Parathyroid adenoma (tissue), 2 donors: ENCODE results near the gene SYPL1.

Experiments
- H2AFZ ChIP-seq: fragments of 300-600 bp; sonication (generic); one replicate; pipeline ENCODE4 v1.7.0; 2017; ENCODE audit warnings: antibody characterized with exemption, mild to moderate bottlenecking
- H3K27ac ChIP-seq: fragments of 300-600 bp; sonication (generic); one replicate; pipeline ENCODE4 v1.7.0; 2017
- H3K27me3 ChIP-seq: fragments of 300-600 bp; sonication (generic); one replicate; pipeline ENCODE4 v1.7.0; 2017; ENCODE audit warnings: low read length; ENCODE audit not compliant: control insufficient read depth, insufficient read depth
- H3K36me3 ChIP-seq: fragments of 300-600 bp; sonication (generic); one replicate; pipeline ENCODE4 v1.7.0; 2017; ENCODE audit warnings: low read length; ENCODE audit not compliant: control insufficient read depth, insufficient read depth
- H3K4me1 ChIP-seq: fragments of 300-600 bp; sonication (generic); one replicate; pipeline ENCODE4 v1.7.0; 2017; ENCODE audit warnings: control low read depth
- H3K4me2 ChIP-seq: fragments of 300-600 bp; sonication (generic); one replicate; pipeline ENCODE4 v1.7.0; 2017; ENCODE audit warnings: low read length
- H3K4me3 ChIP-seq: fragments of 300-600 bp; sonication (generic); one replicate; pipeline ENCODE4 v1.7.0; 2017; ENCODE audit warnings: low read depth, low read length
- H3K79me2 ChIP-seq: fragments of 300-600 bp; sonication (generic); one replicate; pipeline ENCODE4 v1.7.0; 2017; ENCODE audit warnings: control low read depth
- H3K9ac ChIP-seq: fragments of 300-600 bp; sonication (generic); one replicate; pipeline ENCODE4 v1.7.0; 2017; ENCODE audit warnings: mild to moderate bottlenecking
- H3K9me3 ChIP-seq: fragments of 300-600 bp; sonication (generic); one replicate; pipeline ENCODE4 v1.7.0; 2017; ENCODE audit warnings: low read length; ENCODE audit not compliant: control insufficient read depth
- CTCF ChIP-seq: fragments of 300-600 bp; sonication (generic); IDR thresholded peaks from one replicate; pipeline ENCODE4 v1.7.0; 2017; ENCODE audit warnings: antibody characterized with exemption, mild to moderate bottlenecking
- donor health status: primary hyperparathyroidism.

SYPL1 gene

GRCh38 chr7:106108991-106109390 lies 3.1 kb downstream of the SYPL1 start:
- peak overlapping the region; percentile 74 for H3K4me2 ChIP-seq
- peaks cover 48% of the 10 kb centered on the region for H3K79me2 ChIP-seq
- H3K36me3 ChIP-seq = no peaks in the 10 kb centered on the region
- peaks cover 5% of the 10 kb centered on the region for H3K4me1 ChIP-seq
- no peaks in the 10 kb centered on the region for H3K27me3 ChIP-seq
- H3K27ac ChIP-seq = no peak overlapping the region
- no peak overlapping the region for H2AFZ ChIP-seq
- H3K9me3 ChIP-seq = no peaks in the 10 kb centered on the region
- peak overlapping the region; percentile 28 for H3K4me3 ChIP-seq
- no peak overlapping the region for H3K9ac ChIP-seq
- no peak for TF ChIP-seq CTCF

- Histone ChIP-seq H3K27ac (no peak overlapping the region), H3K4me1 (peaks cover 12% of the 10 kb centered on the region), H3K9me3 (no peaks in the 10 kb centered on the region), H3K79me2 (peaks cover 52% of the 10 kb centered on the region), H3K4me3 (no peak overlapping the region), H2AFZ (no peak overlapping the region), H3K27me3 (no peaks in the 10 kb centered on the region), H3K4me2 (no peak overlapping the region), H3K36me3 (no peaks in the 10 kb centered on the region), H3K9ac (no peak overlapping the region)
- no peak for TF ChIP-seq CTCF
Measured at GRCh38 chr7:106104721-106105260, 7.3 kb downstream of the SYPL1 start.

- Histone ChIP-seq H3K4me1 (peaks cover 6% of the 10 kb centered on the region), H3K27me3 (no peaks in the 10 kb centered on the region), H3K36me3 (no peaks in the 10 kb centered on the region), H3K4me2 (no peak overlapping the region), H3K9me3 (no peaks in the 10 kb centered on the region), H3K9ac (no peak overlapping the region), H2AFZ (no peak overlapping the region), H3K27ac (no peak overlapping the region), H3K4me3 (no peak overlapping the region), H3K79me2 (peaks cover 39% of the 10 kb centered on the region)
- TF ChIP-seq CTCF = no peak
Measured at GRCh38 chr7:106102387-106102966, 9.6 kb downstream of the SYPL1 start.

- H3K9ac ChIP-seq = no peak overlapping the region
- no peak overlapping the region for H2AFZ ChIP-seq
- H3K4me2 ChIP-seq = no peak overlapping the region
- no peaks in the 10 kb centered on the region for H3K27me3 ChIP-seq
- no peak for TF ChIP-seq CTCF
- no peak overlapping the region for H3K27ac ChIP-seq
- H3K36me3 ChIP-seq = no peaks in the 10 kb centered on the region
- peaks cover 32% of the 10 kb centered on the region for H3K79me2 ChIP-seq
- peaks cover 6% of the 10 kb centered on the region for H3K4me1 ChIP-seq
- H3K9me3 ChIP-seq = no peaks in the 10 kb centered on the region
- H3K4me3 ChIP-seq = no peak overlapping the region
Measured at GRCh38 chr7:106101726-106102125, 10.4 kb downstream of the SYPL1 start.
